ENCODE data around the gene ELSPBP1. TPM values are rescaled to one million over a fixed set of nuclear protein-coding genes. Genes with fewer than 3 reads are reported as not detected.
"Not testable (repeated sequence)": the region's sequence is repeated elsewhere in the genome, so short reads cannot be mapped to it uniquely, and the experiment has no call there.

The ELSPBP1 gene
- total and polyA plus RNA-seq, 4 experiments from 2014 or later, result not detected

GRCh38 chr19:48060381-48060780 is 65.9 kb downstream of the ELSPBP1 start:
- Histone ChIP-seq H3K4me1 (ENCODE audit: insufficient read depth, low read length) (no peaks in the 10 kb centered on the region), H3K36me3 (ENCODE audit: insufficient read depth, low read length) (no peaks in the 10 kb centered on the region), H3K4me3 (ENCODE audit: low read length in 2 of 2) (no peak overlapping the region), H3K27ac (ENCODE audit: low read depth, low read length) (no peak overlapping the region), H3K9me3 (ENCODE audit: control insufficient read depth in 1 of 2, low read length in 2 of 2) (no peaks in the 10 kb centered on the region), H3K27me3 (ENCODE audit: insufficient read depth, low read length) (no peaks in the 10 kb centered on the region)
- Mint-ChIP-seq H3K4me1 (peaks cover 0 to 2% (median 0%) of the 10 kb centered on the region in 4 donors), H3K9me3 (no peaks in the 10 kb centered on the region), H3K27me3 (peaks cover 0 to 21% of the 10 kb centered on the region in 2 donors), H3K4me3 (no peak overlapping the region), H3K27ac (no peak overlapping the region), H3K36me3 (peaks cover 0 to 2% of the 10 kb centered on the region in 2 donors)
- intact Hi-C loops (cut with micrococcal nuclease), result no loop called here
- DNase-seq, result no peak
- POLR2A ChIA-PET (ENCODE audit: partially characterized antibody), result no interaction called here
- CTCF ChIA-PET (ENCODE audit: partially characterized antibody), result no interaction called here

DNA sequence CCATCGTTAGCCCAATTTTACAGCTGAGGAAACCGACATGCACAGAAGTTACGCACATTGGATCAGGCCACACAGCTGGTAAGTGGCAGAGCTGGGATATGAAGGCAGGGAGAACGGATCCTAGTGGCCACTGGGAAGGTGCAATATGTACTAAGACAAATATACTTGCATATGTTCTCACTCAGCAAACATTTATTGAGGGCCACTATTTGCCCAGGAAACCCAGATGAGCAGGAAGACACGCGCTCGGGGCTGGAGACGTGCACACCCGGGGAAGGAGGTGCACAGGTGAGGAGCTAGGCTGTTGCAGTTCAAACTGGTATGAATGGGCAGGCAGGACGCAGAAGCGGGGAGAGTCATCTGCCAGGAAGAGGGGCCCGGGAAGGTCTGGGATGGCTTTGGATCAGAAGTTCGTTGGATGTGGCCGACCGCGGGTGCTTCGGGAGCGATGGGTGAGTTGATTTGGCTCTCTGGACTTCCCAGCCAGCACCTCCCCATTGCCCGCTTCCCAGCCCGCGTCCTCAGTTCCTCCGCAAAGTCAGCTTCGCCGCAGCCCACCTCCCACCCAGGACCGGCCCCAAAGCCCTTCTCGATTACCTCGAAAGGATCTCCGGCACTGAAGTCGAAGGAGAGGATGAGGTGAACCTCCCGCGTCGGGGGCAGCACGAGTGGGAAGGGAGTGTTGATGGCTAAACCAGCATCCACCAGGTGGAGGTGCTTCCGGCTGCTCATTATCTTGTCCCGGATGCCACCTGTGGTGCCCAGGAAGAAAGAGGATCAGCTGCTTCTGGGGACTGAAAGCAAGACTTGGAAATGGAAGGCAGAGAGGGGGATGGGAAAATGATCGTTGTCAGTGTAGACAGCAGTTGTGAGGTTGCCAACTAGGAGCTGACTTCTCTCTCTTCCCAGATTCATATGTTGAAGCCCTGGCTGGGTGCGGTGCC is 67.2 kb downstream of the ELSPBP1 start:
- DNase-seq, result no peak
- Histone ChIP-seq H3K9me3 (ENCODE audit: control insufficient read depth in 1 of 2, low read length in 2 of 2) (no peaks in the 10 kb centered on the region), H3K4me1 (ENCODE audit: insufficient read depth, low read length) (no peaks in the 10 kb centered on the region), H3K4me3 (ENCODE audit: low read length in 2 of 2) (no peak overlapping the region), H3K27ac (ENCODE audit: low read depth, low read length) (no peak overlapping the region), H3K27me3 (ENCODE audit: insufficient read depth, low read length) (no peaks in the 10 kb centered on the region), H3K36me3 (ENCODE audit: insufficient read depth, low read length) (no peaks in the 10 kb centered on the region)
- peaks cover 0 to 2% of the 10 kb centered on the region in 2 donors for H3K36me3 Mint-ChIP-seq
- peaks cover 0 to 2% (median 0%) of the 10 kb centered on the region in 4 donors for H3K4me1 Mint-ChIP-seq
- ChIA-PET CTCF (ENCODE audit: partially characterized antibody) (no interaction called here), POLR2A (ENCODE audit: partially characterized antibody) (no interaction called here)
- H3K27ac Mint-ChIP-seq, result no peak overlapping the region
- peak overlapping the region in 1 of 8 donors; percentile 0 for H3K4me3 Mint-ChIP-seq
- intact Hi-C loops (cut with micrococcal nuclease), result no loop called here
- peaks cover 0 to 21% of the 10 kb centered on the region in 2 donors for H3K27me3 Mint-ChIP-seq
- H3K9me3 Mint-ChIP-seq, result no peaks in the 10 kb centered on the region

- no peak overlapping the region for H3K4me3 Mint-ChIP-seq
- H3K9me3 ChIP-seq (ENCODE audit: control insufficient read depth in 1 of 2, low read length in 2 of 2), result no peaks in the 10 kb centered on the region
- peaks cover 0 to 2% of the 10 kb centered on the region in 2 donors for H3K36me3 Mint-ChIP-seq
- ChIA-PET POLR2A (ENCODE audit: partially characterized antibody) (no interaction called here), CTCF (ENCODE audit: partially characterized antibody) (no interaction called here)
- no peaks in the 10 kb centered on the region for H3K4me1 ChIP-seq (ENCODE audit: insufficient read depth, low read length)
- no peak overlapping the region for H3K4me3 ChIP-seq (ENCODE audit: low read length in 2 of 2)
- intact Hi-C loops (cut with micrococcal nuclease), result no loop called here
- H3K9me3 Mint-ChIP-seq, result no peaks in the 10 kb centered on the region
- no peak overlapping the region for H3K27ac Mint-ChIP-seq
- H3K27ac ChIP-seq (ENCODE audit: low read depth, low read length), result no peak overlapping the region
- H3K27me3 Mint-ChIP-seq, result peaks cover 0 to 24% of the 10 kb centered on the region in 2 donors
- DNase-seq, result no peak
- no peaks in the 10 kb centered on the region for H3K27me3 ChIP-seq (ENCODE audit: insufficient read depth, low read length)
- peaks cover 0 to 2% (median 0%) of the 10 kb centered on the region in 4 donors for H3K4me1 Mint-ChIP-seq
- no peaks in the 10 kb centered on the region for H3K36me3 ChIP-seq (ENCODE audit: insufficient read depth, low read length)
Observed at GRCh38 chr19:48064509-48064908, 70.1 kb downstream of the ELSPBP1 start.

DNA sequence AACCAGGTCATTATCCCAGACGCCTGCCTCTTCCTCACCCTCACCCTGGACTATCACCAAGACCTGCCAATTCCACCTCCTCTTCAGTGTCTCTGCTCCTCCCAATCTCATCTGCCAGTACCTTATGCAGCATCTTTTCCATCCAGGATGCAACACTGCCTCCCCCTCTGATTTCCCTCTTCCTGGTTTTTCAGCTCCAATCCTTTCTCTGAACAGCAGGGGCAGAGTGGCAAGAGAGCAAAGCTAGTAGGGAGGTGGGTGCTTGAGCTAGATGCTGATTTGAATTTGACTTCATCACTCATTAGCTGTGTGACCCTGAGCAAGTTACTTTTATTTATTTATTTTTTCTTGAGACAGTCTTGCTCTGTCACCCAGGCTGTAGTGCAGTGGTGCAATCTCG is 75.0 kb downstream of the ELSPBP1 start:
- Mint-ChIP-seq H3K4me1 (no peaks in the 10 kb centered on the region), H3K27ac (no peak overlapping the region), H3K9me3 (peaks cover 0 to 2% (median 0%) of the 10 kb centered on the region in 8 donors), H3K27me3 (peaks cover 4 to 8% of the 10 kb centered on the region in 2 donors), H3K4me3 (no peak overlapping the region), H3K36me3 (peaks cover 0 to 4% of the 10 kb centered on the region in 2 donors)
- no peak for DNase-seq
- H3K36me3 ChIP-seq (ENCODE audit: insufficient read depth, low read length), result no peaks in the 10 kb centered on the region
- no peaks in the 10 kb centered on the region for H3K27me3 ChIP-seq (ENCODE audit: insufficient read depth, low read length)
- no peak overlapping the region for H3K27ac ChIP-seq (ENCODE audit: low read depth, low read length)
- ChIA-PET CTCF (ENCODE audit: partially characterized antibody) (no interaction called here), POLR2A (ENCODE audit: partially characterized antibody) (no interaction called here)
- intact Hi-C loops (cut with micrococcal nuclease), result no loop called here
- H3K4me3 ChIP-seq (ENCODE audit: low read length in 2 of 2), result no peak overlapping the region
- H3K9me3 ChIP-seq (ENCODE audit: control insufficient read depth in 1 of 2, low read length in 2 of 2), result no peaks in the 10 kb centered on the region
- H3K4me1 ChIP-seq (ENCODE audit: insufficient read depth, low read length), result no peaks in the 10 kb centered on the region

DNA sequence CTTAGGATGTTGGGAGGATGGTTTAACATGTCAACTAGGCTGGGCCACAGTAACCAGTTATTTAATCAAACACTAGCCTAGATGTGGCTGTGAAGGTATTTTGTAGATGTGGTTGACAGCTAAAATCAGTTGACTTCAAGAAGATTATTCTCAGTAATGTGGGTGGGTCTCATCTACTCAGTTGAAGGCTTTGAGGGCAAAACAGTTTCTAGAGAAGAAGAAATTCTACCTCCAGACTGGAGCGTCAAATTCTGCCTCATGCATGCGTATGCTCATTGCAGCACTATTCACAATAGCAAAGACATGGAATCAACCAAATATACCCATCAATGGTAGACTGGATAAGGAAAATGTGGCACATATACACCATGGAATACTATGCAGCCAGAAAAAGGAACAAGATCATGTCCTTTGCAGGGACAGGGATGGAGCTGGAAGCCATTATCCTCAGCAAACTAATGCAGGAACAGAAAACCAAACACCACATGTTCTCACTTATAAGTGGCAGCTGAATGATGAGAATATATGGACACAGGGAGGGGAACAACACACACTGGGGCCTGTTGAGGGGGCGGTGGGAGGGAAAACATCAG is 75.8 kb downstream of the ELSPBP1 start:
- DNase-seq; CTCF ChIA-PET (ENCODE audit: partially characterized antibody); H3K27ac ChIP-seq (ENCODE audit: low read depth, low read length); POLR2A ChIA-PET (ENCODE audit: partially characterized antibody); H3K36me3 Mint-ChIP-seq; H3K9me3 ChIP-seq (ENCODE audit: control insufficient read depth in 1 of 2, low read length in 2 of 2); intact Hi-C loops (cut with micrococcal nuclease); H3K9me3 Mint-ChIP-seq; H3K4me1 Mint-ChIP-seq; H3K27ac Mint-ChIP-seq; H3K4me1 ChIP-seq (ENCODE audit: insufficient read depth, low read length); H3K4me3 ChIP-seq (ENCODE audit: low read length in 2 of 2); H3K36me3 ChIP-seq (ENCODE audit: insufficient read depth, low read length); H3K27me3 ChIP-seq (ENCODE audit: insufficient read depth, low read length): not testable (repeated sequence)
- Mint-ChIP-seq H3K4me3 (peak overlapping the region in 1 of 8 donors; percentile 7), H3K27me3 (peaks cover 5 to 11% of the 10 kb centered on the region in 2 donors)

Other genes with a start within 250 kb of the ELSPBP1 start
- gene NOP53, start 249.1 kb upstream of the ELSPBP1 start, total RNA-seq, result 100 to 1,000 TPM; 863 to 875 TPM
- gene NOP53, start 249.1 kb upstream of the ELSPBP1 start, polyA plus RNA-seq, result 100 to 1,000 TPM; 156 to 225 TPM
- gene SELENOW, start 215.9 kb upstream of the ELSPBP1 start, total RNA-seq, result 100 to 1,000 TPM; 116 to 122 TPM
- 100 to 1,000 TPM; 350 to 352 TPM for gene SELENOW, start 215.9 kb upstream of the ELSPBP1 start, polyA plus RNA-seq
- gene TPRX1, start 190.1 kb upstream of the ELSPBP1 start, total RNA-seq, result not detected
- not detected for gene TPRX1, start 190.1 kb upstream of the ELSPBP1 start, polyA plus RNA-seq
- not detected for gene CRX, start 172.7 kb upstream of the ELSPBP1 start, total RNA-seq
- not detected for gene CRX, start 172.7 kb upstream of the ELSPBP1 start, polyA plus RNA-seq
- not detected for gene TPRX2, start 135.4 kb upstream of the ELSPBP1 start, total RNA-seq
- gene TPRX2, start 135.4 kb upstream of the ELSPBP1 start, polyA plus RNA-seq, result not detected
- gene SULT2A1, start 108.3 kb upstream of the ELSPBP1 start, total RNA-seq, result not detected
- gene SULT2A1, start 108.3 kb upstream of the ELSPBP1 start, polyA plus RNA-seq, result not detected
- gene BSPH1, start 2.5 kb upstream of the ELSPBP1 start, total RNA-seq, result not detected
- not detected for gene BSPH1, start 2.5 kb upstream of the ELSPBP1 start, polyA plus RNA-seq
- not detected for gene CABP5, start 49.4 kb downstream of the ELSPBP1 start, total RNA-seq
- not detected for gene CABP5, start 49.4 kb downstream of the ELSPBP1 start, polyA plus RNA-seq
- gene PLA2G4C, start 116.2 kb downstream of the ELSPBP1 start, total RNA-seq, result 10 to 100 TPM; 10.7 to 11.1 TPM
- gene PLA2G4C, start 116.2 kb downstream of the ELSPBP1 start, polyA plus RNA-seq, result under 1 TPM; 0.44 to 0.81 TPM
- gene LIG1, start 175.7 kb downstream of the ELSPBP1 start, total RNA-seq, result 100 to 1,000 TPM; 118 to 124 TPM
- 10 to 100 TPM; 13.4 to 30.6 TPM for gene LIG1, start 175.7 kb downstream of the ELSPBP1 start, polyA plus RNA-seq
- gene ZSWIM9, start 176.0 kb downstream of the ELSPBP1 start, total RNA-seq, result 10 to 100 TPM; 10.5 to 11.8 TPM
- 1 to 10 TPM in 1 of 2 donors, under 1 TPM in 1; 0.25 to 1.6 TPM for gene ZSWIM9, start 176.0 kb downstream of the ELSPBP1 start, polyA plus RNA-seq